ENCODE data around the gene BMX.

DNA sequence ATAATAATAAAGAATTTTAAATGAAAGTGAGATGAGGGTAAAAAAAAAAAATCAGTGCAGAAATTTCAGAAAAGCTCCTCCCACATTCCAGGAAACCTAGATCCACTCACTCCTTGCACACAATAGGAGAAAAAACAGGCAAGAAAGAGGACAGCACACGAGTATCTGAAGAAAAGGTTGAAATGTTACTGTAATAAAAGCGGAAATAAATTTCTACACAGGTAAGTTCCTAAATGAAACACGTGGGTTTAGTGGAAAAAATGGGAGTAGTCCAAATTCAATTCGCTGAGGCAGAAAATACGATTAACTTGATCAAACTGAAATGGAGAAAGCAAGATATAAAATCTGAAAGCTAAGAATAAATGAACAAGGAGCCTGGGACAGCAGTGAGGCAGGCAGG, 102.2 kb downstream of the BMX start:
- TF ChIP-seq, protein P1, sequence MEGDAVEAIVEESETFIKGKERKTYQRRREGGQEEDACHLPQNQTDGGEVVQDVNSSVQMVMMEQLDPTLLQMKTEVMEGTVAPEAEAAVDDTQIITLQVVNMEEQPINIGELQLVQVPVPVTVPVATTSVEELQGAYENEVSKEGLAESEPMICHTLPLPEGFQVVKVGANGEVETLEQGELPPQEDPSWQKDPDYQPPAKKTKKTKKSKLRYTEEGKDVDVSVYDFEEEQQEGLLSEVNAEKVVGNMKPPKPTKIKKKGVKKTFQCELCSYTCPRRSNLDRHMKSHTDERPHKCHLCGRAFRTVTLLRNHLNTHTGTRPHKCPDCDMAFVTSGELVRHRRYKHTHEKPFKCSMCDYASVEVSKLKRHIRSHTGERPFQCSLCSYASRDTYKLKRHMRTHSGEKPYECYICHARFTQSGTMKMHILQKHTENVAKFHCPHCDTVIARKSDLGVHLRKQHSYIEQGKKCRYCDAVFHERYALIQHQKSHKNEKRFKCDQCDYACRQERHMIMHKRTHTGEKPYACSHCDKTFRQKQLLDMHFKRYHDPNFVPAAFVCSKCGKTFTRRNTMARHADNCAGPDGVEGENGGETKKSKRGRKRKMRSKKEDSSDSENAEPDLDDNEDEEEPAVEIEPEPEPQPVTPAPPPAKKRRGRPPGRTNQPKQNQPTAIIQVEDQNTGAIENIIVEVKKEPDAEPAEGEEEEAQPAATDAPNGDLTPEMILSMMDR (IDR thresholded peaks at IDR 0.05), result no peak
- no peak for TF ChIP-seq POLR2A (IDR thresholded peaks at IDR 0.05)

All from body of pancreas (tissue), 4 donors.